NCI-H146 treated with DMSO at 0.1 percent for 48 hours (cell line): ENCODE data around the gene DACT3.
A peak's percentile ranks its signal among the peaks of the same experiment; 100 is the strongest.

Source experiments
- DNase-seq: peaks from one replicate; lab custom pipeline; 2025; ENCODE audit not compliant: unreplicated experiment; lab: John Stamatoyannopoulos, UW

Gene DACT3

GRCh38 chr19:46600384-46601317, 60.3 kb downstream of the DACT3 start:
- DNase-seq: peak; percentile 95

GRCh38 chr19:46599716-46600373, 61.1 kb downstream of the DACT3 start:
- DNase-seq: no peak

- no peak for DNase-seq
Observed at GRCh38 chr19:46598372-46598917, 62.5 kb downstream of the DACT3 start.
